CD4-positive, alpha-beta T cell treated with Interleukin-21 for 1 hour (primary cell): Measurements from ENCODE around the gene CFLAR.
A peak's percentile ranks its signal among the peaks of the same experiment; 100 is the strongest.
"Not testable (repeated sequence)": the region's sequence is repeated elsewhere in the genome, so short reads cannot be mapped to it uniquely, and the experiment has no call there.

ENCODE experiments used
- DNase-seq: peaks from one replicate; pipeline ENCODE4 v3.0.0-alpha.2; 2020

Gene CFLAR

DNA sequence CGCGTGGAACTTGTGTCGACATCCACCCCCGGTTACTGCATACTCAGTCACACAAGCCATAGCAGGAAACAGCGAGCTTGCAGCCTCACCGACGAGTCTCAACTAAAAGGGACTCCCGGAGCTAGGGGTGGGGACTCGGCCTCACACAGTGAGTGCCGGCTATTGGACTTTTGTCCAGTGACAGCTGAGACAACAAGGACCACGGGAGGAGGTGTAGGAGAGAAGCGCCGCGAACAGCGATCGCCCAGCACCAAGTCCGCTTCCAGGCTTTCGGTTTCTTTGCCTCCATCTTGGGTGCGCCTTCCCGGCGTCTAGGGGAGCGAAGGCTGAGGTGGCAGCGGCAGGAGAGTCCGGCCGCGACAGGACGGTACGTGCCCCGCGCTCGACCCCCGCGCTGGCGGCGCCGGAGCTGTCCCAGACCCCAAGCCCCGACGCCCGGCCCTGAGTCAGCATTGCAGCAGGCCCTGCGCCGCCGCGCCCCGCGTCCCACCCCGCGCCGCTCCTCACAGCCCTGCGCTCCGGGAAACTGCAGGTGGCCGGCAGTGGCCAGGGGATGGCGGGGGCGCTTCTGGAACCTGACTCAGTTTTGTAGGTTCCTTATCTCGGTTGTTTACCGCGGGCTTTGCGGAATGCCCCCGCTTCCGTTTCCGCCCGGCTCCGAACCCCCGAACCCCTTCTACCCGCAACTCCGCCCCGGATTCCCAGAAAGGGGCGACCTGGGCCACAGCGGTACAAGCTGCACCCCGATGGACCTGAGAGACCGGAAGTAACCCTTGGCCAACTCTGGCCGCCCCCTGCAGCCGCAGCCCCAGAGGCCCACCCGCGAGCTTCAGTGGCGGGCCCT lies at the start of gene CFLAR:
Gene CFLAR, plus strand, starts transcription at position 50 of the 844 bp plus-strand sequence. CDS start 13,702 bp downstream, outside the sequence.
- peak; percentile 89 for DNase-seq

DNA sequence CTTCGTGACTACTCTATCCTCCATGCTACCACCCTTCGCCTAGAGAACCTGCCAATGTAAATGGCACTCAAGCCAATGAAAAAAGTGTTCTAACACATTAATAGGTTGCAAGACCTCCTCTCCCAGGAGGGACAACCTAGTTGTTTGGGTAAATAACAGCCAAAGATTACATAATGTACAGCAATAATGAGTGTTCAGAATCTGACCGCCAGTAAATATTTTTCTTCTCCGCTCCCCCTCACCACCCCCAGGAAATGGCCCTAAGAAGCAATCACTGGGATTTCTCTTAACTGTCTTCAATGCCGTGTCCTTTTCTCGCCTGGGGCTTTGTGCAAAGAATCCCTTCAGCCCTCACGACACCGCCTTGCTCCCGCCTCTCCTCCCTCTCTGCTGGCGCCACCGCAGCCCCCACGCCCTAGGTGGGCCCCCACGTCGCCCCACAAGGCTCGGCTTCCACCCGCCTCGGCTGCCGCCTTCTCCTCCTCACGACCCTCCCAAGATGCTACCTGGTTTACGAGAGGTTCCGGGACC lies 45.0 kb upstream of the CFLAR start:
- no peak for DNase-seq

DNA sequence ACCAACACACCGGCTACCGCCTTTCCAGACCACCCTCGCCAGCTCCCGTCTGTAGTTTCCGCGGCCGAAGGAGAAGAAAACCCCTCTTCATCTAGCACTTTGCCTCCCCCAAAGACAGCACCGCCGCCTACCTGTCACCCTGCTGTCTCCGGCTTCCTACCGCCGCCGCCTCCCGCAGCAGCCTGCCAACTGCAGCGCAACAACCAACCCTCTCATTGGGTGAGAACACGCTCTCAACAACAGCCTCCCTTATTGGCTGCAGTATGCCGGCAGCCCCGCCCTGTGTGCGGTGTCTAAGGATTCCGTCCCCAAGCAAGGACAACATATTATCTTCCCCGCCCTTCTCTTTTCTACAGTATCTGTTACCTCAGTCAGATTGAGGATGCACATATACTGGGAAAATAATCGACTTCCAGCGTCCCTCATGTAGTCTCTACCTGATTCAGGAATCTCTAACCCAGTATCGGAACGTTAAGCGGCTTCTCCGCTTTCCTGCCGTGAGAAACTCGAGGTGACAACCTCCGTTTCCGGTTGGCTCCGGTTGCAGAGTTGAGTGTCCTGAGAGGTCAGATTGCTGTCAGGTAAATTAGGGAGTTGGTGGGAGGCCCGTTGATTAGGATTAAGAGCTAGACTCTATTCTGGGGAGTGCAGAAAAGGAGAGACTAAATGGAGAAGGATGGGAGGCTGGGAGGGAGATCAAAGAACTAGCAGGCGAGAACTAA lies 44.3 kb upstream of the CFLAR start, which contains the start of the genes HYCC2 and NDUFB3:
Gene HYCC2, minus strand, starts transcription at position 193 of the 722 bp plus-strand sequence. CDS start 47,662 bp downstream, outside the sequence.
Gene NDUFB3, plus strand, starts transcription at position 523 of the 722 bp plus-strand sequence. CDS start 6,882 bp downstream, outside the sequence.
- peak; percentile 96 for DNase-seq

DNA sequence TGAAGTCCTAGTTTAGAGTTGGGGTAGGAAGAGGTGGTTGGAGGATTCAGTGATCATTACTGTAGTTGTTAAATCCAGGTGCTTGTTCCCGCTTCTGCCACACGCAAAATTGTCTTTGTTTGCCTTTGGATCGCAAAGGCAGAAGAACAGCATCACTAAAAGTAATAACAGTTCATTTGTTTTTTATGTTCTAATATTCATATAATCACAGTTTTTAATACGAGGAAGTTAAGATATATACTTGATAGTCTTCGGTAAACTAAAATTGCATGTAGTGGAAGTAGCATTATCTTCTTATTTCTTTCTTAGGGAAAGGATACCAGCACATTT lies 43.8 kb upstream of the CFLAR start:
- DNase-seq = no peak

DNA sequence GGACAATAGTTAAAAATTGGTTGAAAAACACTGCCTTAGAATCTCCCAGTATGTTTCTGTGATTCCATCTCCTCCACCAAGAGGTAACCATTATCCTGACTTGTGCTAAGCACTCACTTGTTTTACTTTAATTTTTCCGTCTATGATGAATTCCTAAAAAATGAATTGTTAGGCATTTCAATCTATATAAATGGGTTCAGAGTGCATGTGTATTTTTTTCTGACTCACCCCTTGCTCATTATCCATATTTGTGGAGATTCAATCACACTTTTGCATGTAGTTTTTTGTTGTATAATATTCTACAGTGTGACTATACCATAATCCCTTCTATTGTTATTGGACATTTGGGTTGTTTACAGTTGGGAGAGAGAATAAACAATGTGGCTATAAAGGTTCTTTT lies 42.9 kb upstream of the CFLAR start:
- DNase-seq = no peak

DNA sequence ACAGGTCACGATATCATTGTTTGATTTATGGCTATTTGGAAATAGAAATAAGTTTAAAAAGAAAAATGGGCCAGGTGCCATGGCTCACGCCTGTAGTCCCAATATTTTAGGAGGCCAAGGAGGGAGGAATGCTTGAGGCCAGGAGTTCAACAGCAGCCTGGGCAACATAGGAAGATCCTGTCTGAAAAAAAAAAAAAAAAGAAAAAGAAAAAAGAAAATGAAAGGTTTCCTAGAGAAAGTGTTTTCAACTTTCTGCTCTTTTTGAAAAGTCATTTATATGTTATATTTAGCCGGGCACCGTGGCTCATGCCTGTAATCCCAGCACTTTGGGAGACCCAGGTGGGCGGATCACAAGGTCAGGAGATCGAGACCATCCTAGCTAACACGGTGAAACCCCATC lies 41.0 kb upstream of the CFLAR start:
- no peak for DNase-seq

DNA sequence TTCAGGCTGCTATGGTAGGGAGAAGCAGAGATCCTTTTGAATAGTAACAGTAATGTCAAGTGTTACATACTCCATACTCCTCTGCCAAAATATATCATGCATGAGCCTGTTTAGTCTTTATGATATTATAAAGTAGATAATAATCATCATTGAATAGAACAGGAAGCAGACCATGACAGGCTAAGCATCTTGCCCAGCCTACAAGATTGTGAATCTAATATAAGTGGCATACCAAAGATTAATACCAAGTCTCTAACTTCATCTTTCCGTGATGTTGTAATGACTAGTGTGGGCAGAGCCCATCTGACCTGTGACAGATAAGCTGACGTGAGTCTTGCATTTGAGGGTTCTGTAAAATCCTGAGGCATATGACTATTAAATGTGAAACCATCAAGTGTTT lies 31.1 kb upstream of the CFLAR start:
- DNase-seq = no peak

DNA sequence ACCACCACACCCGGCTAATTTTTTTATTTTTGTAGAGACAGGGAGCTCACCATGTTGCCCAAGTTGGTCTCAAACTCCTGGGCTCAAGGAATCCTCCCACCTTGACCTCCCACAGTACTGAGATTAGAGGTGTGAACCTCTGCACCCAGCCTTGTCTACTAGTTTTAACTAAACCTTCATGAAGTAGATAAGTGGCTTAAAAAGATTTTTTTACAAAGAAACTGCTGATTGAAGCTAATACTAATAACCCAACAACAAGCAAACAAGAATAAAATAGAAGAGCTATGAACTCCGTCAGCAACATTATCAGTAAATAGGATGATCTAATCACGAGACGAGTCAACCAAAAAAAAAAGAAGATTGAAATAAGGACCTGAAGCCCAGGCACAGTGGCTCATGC lies 25.4 kb upstream of the CFLAR start:
- no peak for DNase-seq

DNA sequence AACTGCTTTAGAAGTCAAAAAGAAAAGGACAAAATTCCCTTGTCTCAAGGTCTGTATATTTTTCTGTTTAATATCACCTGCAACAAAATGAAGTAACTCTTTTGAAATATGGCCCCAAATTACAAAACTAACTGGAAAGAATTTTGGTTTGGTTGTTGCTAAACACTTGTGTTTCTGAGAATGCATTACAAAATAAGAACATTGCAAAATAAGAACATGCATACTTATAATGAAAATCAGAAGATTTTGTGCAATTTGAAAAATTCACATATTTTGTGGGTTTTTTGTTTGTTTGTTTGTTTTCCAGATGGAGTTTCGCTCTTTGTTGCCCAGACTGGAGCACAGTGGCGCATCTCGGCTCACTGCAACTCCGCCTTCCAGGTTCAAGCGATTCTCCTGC lies 22.4 kb upstream of the CFLAR start:
- no peak for DNase-seq

DNA sequence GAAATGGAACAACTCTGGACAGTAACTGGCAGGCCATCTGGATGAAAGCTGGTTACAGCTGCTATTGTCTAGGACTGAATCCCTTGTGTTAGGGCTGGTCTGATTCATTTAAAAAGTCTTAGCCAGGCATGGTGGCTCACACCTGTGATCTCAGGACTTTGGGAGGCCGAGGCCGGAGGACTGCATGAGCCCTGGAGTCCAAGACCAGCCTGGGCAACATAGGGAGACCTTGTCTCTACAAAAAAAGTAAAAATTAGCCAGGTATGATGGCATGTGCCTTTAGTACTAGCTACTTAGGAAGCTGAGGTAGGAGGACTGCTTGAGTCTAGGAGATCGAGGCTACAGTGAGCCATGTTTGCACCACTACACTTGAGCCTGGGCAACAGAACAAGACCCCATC lies 15.5 kb upstream of the CFLAR start:
- DNase-seq = no peak

DNA sequence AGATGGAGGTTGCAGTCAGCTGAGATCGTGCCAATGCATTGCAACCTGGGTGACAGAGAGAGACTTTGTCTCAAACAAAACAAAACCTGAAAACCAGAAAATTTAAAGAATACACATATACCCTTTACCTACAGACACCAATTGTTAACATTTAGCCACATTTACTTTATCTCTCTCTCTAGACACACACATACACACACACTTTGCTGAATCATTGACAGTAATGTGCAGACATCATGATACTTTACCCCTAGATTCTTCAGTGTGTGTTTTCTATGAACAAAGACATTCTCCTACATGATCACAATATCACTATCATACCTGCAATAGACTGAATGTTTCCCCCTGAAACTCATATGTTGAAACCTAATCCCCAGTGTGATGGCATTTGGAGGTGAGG lies 10.2 kb upstream of the CFLAR start:
- DNase-seq = no peak

DNA sequence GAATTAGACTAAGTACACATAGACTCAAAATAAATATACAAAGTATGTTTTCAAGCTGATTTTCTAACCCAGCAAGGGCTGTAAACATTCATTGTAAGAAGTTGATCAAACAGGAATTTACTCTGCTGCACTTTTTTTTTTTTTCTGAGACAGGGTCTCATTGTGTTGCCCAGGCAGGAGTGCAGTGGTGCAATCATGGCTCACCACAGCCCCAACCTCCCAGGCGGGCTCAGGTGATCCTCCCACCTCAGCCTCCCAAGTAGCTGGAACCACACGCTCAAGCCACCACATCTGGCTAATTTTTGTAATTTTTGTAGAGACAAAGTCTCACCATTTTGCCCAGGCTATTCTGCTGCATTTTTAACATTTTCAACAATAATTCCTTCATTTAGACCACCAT lies 8.3 kb upstream of the CFLAR start:
- DNase-seq = no peak

DNA sequence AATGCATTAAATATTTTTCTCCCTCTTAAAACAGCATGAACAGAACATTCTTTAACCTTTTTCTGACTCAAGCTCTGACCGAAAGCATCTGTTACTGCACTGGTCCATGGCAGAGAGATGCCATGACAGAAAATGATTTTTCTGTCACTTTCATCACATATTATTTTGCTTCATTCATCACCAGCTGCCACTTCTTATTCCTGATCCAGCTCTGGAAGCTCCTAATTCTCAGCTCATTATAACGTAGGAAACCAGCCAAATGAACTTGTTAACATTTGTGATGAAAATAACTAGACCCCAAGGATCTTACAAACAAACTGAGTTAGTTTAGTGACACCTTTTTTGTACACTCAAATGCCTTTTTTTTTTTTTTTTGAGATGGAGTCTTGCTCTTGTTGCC lies 7.6 kb upstream of the CFLAR start:
- no peak for DNase-seq

DNA sequence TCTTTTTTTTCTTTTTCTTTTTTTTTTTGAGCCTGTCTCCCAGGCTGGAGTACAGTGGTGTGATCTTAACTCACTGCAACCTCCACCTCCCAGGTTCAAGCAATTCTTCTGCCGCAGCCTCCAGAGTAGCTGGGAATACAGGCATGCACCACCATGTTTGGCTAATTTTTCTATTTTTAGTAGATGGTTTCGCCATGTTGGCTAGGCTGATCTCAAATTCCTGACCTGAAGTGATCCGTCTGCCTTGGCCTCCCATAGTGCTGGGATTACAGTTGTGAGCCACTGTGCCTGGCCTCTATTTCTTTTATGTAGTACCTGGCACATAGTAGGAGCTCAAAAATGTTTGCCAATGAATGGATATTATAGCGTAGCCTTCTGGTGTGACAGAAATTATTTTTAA lies 6.8 kb upstream of the CFLAR start:
- DNase-seq = no peak

DNA sequence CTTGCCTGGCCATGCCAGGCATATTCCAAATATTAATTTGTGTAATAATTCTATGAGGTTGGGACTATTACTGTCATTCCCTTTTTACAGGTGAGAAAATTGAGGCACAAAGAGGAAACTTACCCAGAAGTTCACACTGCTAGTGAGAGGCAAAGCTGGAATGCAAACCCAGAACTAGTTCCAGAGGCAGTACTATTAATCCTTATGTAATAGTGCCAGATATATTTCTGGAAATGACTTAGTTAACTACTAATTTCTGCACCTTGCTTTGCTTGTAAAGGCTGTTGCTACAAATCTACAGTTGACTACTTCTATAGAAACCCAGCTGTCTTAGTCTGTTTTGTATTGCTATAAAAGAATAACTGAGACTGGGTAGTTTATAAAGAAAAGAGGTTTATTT lies 5.3 kb upstream of the CFLAR start:
- no peak for DNase-seq

DNA sequence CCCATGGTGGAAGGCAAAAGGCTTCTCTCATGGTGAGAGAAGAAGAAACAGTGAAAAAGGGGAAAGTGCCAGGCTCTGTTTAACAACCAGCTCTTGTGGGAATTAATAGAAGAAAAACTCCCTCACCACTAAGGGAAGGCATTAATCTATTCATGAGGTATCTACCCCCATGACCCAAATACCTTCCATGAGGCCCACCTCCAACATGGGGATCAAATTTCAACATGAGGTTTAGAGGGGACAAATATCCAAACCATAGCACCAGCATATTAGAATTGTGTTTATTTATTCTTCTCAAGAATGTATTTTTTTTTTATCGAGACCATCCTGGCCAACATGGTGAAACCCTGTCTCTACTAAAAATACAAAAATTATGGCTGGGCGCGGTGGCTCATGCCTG lies 4.9 kb upstream of the CFLAR start:
- no peak for DNase-seq

DNA sequence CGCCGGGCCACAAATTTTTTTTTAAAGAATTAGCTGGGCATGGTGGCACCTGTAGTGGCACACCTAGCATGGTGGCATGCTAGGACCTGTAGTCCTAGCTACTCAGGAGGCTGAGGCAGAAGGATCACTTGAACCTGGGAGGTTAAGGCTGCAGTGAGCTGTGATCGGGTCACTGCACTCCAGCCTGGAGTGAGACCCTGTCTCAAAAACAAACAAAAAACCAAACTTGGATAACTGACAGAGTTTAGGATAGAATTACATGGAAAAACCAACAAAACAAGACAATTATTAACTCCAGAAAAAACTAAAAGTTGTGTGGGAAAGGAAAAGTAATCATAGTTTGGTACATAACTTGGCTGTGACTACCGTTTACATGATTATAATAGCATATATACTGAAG lies 1.6 kb upstream of the CFLAR start:
- DNase-seq = no peak

DNA sequence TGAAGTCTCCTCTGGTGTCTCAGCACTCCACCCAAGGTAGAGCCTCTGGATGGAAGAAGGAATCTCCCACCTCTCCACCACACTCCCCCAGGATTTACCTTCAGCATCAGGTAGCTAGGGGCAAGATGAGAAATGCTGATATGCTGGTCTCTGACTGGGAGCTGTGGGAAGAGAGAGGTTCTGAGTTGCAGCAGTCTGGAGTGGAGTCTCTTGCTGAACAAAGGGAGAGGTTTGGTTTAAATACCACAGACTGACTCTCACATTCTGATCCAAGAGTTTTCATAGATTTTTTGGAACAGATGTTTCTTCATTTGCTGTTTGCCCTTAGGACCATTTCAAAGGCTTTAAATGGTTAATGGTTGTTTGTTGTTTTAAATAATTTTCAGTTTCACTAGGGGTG lies 1.1 kb upstream of the CFLAR start:
- DNase-seq = no peak

DNA sequence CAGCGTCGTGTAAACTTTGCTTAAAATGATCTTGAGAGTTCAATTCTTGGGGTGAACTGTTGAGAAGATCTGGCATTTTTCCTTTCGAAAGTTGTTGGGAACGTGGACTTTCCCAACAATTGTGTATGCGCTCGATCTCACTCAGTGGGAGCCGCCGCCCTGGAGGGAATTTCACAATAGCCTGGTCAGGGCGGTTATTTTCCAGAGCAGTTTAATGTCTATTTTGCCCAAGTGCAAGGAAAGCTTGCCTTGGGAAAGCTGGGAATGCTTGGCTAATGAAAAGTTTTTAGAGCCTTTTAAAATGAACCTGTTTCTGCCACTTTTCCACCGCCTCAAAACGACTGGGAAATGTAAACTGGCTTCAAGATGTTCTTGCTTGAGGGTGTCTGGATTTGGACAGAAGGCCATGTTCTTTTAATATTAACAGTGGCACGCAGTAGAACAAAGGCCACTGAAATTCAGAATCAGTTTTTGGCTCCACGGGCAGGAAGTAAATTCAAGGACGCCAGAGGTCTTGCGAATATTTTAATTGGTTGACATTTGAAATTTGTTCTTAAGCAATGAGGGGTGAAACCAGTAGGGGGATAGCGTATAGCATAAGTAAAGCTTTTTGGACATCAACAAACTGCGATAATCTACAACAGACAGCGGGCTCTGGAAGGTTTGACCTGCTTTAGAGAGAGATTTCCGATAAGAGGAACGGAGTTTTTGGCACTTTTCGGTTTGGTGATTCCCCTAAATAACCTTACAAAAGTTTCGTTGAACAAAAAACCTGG lies 1.2 kb downstream of the CFLAR start:
- DNase-seq = peak; percentile 86

DNA sequence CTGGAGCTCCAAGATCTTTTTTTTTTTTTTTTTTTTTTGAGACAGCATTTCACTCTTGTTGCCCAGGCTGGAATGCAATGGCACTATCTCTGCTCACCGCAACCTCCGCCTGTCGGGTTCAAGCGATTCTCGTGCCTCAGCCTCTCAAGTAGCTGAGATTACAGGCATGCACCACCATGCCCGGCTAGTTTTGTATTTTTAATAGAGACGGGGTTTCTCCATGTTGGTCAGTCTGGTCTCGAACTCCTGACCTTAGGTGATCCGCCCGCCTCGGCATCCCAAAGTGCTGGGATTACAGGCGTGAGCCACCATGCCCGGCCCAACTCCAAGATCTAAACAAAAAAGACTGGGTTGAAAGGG lies 1.8 kb downstream of the CFLAR start:
- not testable (repeated sequence) for DNase-seq

DNA sequence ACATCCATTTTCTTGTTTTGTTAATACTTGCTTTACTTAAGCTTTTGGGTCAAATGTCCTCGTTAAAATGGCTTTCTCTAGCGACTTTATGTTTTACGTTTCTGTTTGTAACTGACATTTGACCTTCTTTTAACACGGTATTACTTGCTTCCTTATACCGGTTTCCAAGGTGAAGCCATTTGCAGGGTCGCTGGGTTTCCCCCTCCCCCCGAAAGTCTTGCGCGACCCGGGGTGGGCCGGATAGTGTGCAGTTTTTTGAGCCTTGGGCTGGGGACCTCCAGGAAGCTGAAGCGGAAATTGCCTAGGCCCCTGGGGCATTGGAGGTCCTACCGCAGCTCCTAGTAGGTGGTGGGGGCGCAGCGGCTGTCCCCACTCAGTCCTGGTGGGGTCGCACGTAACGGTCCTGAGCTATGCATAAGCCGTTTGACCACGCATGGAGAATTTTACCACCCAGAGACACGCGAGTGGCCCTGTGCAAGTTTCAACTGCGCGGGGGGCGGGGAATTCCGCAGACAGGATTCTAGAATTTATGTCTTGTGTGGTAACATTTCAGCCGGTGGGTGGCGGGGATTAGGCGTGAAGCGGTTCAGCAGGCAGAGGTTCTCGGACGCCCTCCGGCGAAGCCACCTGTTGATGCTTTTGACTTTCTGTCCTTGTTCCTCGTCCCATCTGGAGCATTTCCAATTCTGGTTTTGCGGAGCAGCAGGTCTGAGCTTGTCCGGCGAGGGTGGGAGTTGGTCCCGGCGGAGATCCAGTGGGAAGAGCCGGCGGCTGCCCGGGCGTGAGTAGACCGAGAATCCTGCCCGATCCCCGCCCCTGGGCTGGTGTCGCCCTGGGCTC lies 2.4 kb downstream of the CFLAR start:
- DNase-seq = peak; percentile 90
